GM18870 (cell line): Measurements from ENCODE around the gene ADAMTS17.

ENCODE experiments used
- ATAC-seq: cut with Tn5 transposase; IDR thresholded peaks from one replicate; pipeline ENCODE4 v1.9.1; 2021; ENCODE audit warnings: moderate library complexity; ENCODE audit not compliant: unreplicated experiment

ADAMTS17 gene

DNA sequence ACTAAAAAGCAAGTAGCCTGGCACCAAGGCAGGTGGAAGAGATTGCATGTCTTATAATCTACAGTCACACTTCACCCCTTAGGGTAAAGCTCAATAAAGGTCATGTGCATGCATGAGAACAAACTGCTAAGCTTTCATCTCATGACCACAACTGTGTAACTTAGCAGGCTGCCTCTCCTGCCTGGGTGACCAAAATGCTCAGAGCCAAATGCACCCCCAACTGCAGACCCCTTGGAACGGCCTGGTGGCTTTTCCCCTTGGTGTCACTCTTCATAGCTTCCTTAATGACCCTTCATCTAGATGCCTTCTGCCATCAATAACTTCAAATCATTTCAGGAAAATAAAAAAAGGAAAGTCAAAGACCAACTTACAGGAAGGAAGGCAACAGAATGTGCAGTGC lies 88.1 kb downstream of the ADAMTS17 start:
- ATAC-seq = no peak

DNA sequence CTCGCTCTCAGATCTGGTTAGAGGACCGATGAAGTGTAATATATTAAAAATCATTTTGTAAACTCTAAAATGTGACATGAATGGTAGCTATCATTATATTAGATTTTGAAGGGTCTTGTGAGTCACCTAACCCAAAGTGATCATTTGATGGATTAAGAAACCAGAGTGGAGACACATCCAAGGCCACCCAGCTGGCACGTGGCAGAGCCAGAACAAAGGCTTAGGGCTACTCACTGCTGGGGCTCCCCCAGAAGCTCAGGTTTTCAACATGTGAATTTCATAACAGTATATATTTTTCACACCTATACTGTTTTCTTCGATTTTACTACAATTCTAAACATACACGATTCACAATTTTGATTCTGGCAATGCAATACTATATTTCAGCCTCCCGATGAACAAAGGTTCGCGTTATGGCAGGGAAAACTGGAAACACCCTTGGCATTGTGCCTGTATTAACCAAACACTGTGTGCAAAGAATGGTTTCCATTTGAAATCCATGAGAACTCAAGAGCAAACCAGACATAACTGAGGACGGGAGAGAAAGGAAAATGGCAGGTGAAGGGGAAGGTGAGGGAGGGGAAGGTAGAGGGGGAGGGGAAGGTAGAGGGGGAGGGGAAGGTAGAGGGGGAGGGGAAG lies 88.9 kb downstream of the ADAMTS17 start:
- ATAC-seq = no peak

DNA sequence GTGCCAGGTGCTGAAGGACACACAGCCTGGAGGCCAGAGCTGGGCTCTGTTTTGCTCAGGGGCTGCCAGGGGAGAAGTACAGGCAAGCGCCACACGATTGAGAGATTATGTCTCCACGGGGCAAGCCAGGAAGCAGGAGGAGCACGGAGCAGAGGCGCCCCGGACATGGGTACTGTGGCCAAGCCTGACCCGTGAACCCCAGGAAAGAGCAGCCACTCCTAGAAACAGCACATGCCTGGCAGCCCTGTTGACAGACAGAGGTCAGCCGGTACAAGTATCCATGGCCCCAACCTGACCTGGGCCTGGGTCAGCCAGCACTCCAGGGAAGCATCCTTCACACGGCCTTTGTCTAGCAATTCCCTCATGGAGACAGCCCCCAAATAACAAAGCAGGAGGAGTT lies 89.4 kb downstream of the ADAMTS17 start:
- no peak for ATAC-seq

DNA sequence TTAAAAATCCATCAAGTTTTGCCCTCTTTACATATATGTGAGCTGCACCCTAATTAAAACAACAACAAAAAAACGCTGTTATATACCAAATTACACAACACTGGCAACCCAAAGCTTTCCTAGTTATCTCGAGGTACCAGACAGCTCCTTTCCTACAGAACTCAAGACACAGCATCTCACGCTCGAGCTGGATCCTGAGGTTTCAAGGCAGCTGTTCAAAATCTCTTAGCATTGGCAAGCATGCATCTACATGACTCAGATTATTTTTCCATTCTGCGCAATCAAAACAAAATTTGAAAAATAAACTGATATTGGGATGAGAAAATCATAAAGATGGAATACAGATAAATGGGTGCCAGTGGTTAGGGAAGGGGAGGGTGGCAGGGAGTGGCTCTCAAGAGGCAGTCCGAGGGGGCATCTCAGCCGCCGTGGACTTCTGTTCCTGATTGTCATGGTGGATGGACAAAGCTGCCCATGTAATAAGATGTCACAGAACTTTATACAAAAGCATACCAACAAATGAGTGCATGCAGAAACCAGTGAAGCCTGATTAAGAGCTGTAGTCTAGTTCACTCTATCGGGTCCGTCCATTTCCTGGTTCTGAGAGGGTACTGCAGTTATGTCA lies 91.5 kb downstream of the ADAMTS17 start:
- ATAC-seq = no peak

DNA sequence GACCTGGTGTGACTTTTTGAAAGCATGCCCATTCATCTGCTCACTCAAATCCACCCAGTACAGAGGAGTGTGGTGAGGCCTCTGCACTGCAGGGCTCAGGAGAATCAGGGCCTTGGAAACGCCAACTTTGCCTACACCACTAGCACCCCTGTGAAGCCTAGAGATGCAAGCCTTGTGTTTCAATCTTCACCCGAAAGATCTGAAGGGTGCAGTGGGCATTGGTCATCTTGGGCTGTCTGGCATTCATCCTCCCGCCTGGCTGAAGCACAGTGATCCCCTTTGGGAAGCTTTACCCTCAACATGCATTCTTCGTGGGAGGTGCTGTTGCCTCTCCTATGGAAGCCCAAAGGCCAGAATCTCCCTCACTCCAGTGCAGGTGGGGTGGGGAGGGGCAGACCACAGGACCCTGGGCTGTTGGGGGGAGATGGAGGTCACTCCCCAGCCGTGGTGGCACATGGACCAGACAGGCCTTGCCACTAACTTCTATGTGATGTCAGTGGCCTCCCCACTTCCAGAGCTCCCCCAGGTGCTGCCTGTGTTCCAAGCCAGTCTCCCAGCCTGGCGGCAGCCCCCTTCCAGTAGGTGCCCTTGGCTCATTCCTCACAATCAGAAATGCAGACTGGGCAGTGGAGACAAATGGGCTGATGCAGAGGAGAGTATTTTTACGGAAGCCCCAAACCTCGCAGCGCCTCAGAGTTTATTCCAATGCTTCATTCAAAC lies 92.5 kb downstream of the ADAMTS17 start:
- ATAC-seq = no peak

DNA sequence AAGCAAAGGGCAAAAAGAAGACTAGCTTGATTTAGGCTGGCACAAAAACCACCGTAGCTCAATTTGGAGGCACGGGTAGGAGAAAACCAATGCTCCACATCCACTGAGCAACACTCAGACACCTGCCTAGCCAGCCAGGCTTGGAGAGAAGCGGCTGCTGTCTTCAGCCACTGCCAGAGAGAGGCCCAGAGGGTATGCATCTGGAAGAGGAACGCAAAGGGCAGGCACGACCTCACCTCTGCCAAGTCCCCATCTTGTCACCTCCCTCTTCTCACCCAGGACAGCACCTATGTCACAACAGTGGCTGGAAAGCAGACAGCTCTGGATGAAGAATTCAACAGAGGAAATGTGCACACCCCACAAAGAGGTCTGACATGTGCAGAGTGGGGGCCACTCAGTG lies 93.5 kb downstream of the ADAMTS17 start:
- no peak for ATAC-seq

DNA sequence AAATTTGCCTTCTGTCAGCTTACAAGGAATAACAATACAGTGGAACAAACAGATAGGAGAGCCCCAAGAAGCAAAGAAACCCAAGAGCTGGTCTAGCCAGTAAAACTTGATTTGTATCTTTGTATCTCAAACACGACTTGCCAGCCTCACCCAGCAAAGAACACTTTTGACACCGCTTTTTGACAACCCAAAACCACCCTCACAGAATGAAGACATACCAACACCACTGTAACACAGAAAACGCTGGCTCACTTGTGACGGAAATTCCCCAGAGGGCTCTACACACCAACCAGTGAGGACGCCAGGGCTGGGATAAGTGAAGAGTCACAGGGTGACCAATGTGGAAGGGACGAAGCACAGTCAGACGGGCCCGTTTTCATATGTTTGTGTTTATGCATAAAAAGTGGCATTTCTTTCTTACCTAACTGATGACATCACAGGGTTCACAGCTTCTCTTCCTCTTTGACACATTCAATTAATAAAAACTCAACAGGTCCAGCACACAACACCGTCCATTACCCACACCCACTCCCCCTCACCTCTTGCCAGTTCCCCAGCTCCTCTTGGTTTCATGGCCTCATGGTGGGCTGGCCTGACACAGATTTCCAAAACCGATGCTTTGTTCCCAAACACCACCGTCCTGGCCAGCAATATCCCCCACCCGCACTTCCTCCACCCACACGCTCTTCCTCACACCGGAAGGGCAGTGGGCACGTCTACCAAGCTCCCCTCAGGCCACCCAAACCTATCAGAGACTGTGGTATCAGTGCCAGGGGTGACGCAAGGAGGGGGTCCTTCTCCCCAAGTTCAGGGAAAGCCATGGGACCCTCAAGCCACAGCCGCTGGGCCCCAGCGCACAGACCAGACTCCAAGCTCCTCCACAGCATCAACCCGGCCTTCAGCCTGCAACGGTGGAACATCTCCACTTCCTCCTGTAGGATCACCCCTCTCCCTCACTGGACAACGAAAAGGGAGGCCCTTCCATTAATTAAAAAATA lies 94.2 kb downstream of the ADAMTS17 start:
- no peak for ATAC-seq

DNA sequence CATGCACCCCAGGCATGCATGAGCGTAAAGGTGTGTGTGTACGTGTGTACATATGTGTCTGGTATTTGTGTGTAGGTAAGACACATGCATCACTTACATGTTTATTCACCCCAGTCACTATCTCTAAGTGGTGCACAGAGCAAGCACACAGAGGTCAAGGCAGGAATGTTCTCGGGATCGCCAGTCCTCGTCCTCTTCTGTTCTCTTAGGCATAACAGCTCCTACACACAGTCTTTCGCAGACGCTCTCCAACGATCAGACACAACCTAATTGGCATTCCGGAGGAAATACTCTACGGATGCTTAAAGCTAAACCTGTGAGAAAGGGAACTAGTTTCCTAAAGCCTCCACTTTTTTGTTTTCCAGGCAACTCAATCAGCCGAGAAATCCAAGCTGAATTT lies 95.9 kb downstream of the ADAMTS17 start:
- ATAC-seq = no peak

DNA sequence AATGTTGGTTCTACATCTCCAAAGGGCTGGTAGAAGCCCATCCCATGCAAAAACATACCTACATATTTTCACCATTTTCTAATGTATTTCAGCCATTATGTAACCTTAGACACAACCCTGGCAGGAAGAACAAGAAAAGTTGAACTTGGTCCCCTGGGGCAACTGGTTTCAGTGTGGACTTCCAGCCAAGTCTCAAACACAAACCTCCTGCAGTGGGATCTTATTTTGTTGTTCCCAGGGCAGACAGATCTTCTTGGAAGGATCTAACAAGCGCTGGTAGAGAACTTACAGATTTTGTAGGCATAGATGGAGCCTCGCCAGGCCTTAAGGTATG lies 96.3 kb downstream of the ADAMTS17 start:
- ATAC-seq = no peak

DNA sequence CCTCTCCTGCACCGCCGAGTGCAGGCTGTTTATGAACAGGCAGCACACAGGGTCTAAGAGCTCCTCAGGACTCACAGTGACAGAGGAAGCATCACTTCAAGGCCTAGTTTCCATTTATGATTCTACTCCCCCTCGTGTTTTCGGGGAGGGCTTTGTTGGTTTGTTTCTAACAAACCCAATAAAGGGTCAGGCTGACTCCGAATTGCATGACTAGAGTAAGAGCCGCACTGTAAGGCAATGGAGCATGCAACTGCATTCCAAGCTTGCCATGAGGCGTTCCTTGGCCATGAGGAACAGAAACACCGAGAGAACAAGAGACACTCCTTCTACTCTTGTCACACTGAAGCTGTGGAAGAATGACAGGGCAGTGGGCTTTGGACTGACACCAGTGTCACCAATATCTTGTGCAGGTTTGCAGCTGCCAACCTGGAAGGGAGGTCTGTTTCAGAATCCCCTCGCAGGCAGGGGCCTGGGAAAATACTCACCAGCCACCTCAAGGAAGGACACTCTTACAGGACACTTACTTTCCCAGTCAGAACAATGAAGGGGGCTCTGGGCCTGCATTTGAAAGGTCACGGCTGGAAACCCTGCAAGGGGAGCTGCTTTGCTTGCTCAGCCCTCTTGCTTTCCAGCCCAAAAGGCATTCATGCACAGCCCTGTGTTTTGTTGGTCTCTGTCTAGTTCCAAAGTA lies 96.8 kb downstream of the ADAMTS17 start:
- no peak for ATAC-seq

DNA sequence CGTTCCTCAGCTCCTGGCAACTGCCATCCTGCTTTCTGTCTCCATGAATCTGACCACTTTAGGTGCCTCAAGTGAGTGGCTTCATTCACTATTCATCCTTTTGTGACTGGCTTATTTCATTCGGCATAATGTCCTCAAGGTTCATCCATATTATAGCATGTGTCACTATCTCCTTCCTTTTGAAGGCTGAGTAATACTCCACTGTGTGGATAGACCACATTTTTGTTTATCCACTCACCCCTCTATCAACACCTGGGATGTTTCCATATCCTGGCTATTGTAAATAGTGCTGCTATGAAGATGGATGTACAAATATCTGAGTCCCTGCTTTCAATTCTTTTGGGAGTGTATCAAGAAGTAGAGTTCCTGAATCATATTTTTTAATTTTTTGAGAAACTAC lies 98.8 kb downstream of the ADAMTS17 start:
- ATAC-seq = no peak

DNA sequence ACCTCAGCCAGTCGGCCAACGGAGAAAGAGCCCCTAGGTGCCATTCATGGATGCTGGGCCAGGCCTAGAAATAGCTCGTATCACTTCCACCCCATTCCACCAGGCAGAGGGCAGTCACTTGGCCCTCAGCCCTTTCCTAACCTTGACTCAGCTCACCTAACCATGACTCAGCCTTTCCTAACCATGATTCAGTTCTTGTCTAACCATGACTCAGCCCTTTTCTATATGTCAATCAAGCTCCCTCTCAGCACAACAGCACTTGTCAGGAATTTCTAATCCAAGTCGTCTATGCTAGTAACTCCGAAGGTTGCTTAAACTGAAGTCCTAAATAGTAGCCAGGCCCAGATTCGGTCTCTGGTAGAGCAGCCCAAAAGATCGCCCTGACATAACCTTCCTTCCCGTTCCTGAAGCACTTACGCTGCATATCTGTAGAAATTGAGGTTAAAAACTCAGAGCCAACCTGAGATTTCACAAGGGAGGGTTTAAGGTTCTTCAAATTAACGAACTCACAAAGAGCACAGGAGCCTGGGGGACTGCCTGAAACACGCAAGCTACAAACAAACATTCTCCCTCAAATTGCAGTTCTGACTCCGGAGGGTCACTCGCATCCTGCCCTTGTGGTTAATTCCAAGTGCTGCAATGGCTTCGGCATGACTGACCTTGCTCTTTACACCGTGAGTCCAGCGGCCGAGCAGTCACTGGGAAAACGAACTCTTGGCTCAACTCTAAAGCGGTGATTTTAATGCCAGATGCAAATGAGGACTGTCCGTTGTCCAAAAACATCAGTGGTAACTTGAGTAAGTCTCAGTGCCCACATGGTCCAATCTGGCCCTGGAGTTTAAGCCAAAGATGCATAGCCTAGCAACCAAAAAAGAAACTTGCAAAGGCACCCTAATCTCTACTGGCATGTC lies 99.9 kb downstream of the ADAMTS17 start:
- ATAC-seq = no peak

DNA sequence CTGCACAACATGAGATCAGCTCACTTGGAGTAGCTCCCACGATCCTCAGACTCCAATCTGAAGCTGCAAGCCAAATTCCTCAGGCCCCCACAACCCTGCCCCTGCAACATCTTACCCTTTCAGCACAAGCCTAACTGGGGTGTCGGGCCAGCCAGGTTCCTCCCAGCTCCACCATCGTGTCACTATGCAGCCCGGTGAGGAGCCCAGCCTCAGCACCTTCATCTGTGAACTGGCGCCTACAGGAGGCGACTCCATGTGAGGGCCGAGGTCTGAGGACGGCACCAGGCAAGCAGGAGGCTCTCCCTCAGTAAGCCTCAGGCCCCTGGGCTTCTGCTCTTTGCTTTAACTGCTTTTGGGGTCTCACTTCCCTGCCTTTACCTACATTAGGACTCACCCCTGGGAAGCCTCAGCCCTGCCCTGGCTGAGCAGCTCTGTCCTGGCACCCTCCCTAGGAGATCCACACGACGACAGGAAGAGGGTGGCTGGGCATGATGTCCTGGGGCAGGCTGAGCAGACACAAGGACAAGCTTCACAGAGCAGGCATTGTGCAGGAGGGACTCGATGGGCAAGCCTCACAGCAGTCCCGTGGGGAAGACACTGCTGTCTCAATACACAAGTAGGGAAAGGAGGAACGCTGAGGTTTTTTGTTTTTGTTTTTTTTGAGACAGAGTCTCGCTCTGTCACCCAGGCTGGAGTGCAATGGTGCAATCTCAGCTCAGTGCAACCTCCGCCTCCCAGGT lies 104.6 kb downstream of the ADAMTS17 start:
- no peak for ATAC-seq

DNA sequence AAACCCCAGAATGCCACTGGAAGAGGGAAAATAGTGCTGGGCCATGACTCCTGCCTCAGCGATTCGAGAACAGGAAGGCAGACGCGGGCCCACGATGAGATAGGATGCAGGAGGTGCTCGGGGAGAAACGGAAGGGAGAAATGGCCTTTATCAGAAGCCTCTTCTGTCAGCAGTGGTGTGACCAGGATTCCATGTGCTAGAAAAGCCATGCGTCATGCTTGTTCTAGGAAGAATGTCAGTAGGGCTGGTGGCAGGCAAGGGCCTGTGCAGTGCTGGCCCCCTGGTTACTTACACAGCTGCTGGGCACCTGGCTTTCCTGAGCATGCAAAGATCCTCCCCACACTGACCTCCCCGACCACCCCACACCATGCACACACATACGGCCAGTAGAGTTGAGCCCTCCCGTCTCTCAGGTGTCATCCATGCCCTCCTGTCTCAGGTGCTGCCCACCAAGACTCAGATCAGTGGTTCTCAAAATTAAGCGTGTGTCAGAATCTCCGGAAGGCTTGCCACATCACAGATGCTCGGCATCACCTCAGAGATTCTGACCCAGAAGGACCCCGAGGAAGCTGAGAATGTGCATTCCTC lies 106.7 kb downstream of the ADAMTS17 start:
- no peak for ATAC-seq

DNA sequence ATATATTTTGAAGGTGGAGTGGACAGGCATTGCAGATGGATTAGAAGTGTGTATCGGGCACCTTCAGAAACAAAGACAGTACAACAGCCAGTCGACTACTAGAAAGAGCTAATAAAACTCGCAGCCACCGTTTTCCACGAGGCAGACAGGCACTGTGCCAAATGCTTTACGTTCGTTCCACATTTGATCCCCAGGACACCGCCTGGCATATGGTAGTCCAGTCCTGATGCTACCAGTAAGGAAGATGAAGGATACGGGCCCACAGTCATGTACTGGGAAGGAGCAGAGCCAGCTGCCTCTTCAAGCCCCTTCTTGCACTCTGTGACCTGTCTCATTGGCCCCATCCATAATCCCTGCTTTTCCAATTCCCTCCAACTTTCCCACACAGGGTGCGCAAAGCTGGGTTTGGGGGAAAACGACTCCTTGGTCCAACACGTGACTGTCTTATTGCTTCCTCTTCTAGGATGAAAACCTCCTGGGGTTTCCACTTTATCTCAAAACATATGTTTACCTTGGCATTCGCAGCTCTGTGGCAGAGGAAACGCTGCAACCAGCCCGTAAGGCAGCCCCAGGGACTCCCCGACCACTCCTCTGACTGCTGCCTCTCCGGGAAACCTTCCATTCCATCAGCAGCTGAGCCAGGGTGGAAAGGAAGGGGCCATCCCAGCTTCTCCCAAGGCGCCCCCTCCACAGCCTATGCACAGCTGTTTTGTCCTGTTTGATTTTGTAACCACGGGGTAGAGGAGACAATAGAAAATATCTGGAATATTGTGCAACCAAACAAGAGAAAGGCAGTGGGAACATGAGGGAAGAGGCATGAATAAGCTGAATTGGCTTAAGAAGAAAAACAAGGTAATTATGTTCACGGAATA lies 107.4 kb downstream of the ADAMTS17 start:
- no peak for ATAC-seq

DNA sequence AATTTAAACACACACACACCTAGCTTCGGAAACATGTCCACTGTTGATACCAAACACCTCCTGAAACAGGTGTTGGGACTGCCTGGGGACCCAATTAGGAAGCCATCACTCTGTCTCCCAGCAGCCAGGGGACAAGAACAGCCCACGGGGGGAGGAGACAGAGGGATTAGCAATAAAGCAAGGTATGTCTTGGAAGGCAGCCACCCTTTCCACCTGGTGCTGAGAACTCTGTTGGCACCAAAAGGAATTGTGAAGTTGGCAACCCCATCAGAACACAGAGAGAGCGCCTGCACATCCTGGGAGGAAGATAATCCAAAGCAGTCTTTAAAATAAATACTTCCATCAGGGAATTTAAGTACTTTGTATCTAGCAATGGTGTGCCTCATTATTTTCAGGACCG lies 111.0 kb downstream of the ADAMTS17 start:
- ATAC-seq = no peak
